Left renal pelvis (tissue), 4 donors: ENCODE measurements around the gene GLI3. TPM values are rescaled to one million over a fixed set of nuclear protein-coding genes. Genes with fewer than 3 reads are reported as not detected.
A peak's percentile ranks its signal among the peaks of the same experiment; 100 is the strongest.

ENCODE experiments used
- DNase-seq, 4 donors: peaks; one replicate each; pipeline ENCODE4 v3.0.0-alpha.2; 2013; ENCODE audit warnings: low read depth in 4 of 4, low spot score in 3 of 4
- polyA plus RNA-seq, 4 donors: library from polyadenylated mRNA; unstranded; fragments of 120-200 nt; gene quantifications; one replicate each; pipeline ENCODE4 v1.2.1, GENCODE V29; 2013; ENCODE audit not compliant: insufficient read length in 4 of 4

Gene GLI3
- polyA plus RNA-seq, 4 donors = 14.8 to 33.7 (median 16.5) TPM

DNA sequence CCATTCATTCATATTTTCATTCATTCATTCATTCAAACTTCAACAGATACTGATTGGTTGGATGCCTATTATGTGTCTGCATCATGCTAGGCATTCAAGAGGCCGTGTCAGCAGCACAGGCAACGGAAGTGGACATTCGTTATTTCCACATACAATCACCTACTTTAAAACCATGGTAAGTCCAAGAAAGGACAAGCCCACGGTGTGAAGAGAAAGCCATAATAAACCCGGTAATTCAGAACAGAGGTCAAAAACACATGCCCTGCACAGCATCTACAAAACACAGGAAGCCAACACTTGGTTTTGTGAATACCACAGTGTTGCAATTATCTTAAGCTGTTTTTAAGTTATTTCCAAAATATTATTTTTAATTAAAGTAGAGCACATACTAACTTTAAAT, 126.7 kb downstream of the GLI3 start:
- DNase-seq = no peak

DNA sequence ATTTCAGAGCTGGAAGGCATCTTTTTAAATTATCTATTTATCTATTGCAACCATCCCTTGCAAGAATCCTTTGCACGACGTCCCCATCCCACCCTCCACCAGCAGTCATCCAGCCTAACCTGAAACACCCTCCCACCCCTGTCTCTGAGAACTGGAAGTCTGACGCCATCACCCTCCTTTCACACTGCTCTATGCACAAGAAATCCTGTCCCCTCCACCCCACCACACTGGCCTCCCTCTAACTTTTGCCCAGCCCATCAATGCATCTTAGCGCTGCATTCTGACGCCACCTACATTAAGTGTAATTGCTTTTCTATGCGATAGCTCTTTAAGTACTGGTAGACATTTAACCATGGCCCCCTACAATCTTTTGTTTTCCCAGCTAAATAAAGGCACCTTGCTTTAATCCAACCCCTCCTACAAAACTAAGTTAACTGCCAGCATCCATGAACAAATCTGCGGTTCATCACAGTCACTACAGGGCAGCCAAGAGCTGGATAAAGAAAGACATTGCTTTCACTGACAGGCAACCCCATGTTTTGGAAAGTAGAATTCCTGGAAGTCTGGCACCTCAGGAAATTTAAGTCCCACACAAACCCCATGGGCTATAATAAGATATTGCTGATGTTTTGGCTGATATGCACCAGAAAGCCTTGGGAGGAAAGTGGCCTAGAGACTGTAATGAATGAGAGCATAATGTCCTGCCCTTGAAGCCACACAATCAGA, 128.0 kb downstream of the GLI3 start:
- DNase-seq = no peak

GRCh38 chr7:42107484-42108240, 129.3 kb downstream of the GLI3 start:
- no peak for DNase-seq

DNA sequence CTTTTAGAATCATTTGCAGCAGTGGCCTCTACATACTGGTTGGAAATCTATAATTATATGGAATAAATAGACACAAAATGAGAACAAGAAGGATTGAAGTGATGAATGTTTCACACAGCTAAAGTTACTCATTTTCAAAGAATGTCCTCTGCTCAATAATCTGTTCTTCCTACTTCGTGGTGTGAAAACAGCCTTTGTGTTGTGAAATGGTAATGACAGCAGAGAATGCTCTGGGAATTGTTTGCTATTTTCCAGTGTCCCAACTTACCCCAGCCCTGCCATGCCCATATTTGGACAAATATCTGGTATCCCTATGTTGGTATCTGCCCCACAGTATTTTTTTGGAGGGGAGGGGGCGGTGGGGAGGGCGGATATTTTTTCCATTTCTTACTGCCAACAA, 130.4 kb downstream of the GLI3 start:
- no peak for DNase-seq

DNA sequence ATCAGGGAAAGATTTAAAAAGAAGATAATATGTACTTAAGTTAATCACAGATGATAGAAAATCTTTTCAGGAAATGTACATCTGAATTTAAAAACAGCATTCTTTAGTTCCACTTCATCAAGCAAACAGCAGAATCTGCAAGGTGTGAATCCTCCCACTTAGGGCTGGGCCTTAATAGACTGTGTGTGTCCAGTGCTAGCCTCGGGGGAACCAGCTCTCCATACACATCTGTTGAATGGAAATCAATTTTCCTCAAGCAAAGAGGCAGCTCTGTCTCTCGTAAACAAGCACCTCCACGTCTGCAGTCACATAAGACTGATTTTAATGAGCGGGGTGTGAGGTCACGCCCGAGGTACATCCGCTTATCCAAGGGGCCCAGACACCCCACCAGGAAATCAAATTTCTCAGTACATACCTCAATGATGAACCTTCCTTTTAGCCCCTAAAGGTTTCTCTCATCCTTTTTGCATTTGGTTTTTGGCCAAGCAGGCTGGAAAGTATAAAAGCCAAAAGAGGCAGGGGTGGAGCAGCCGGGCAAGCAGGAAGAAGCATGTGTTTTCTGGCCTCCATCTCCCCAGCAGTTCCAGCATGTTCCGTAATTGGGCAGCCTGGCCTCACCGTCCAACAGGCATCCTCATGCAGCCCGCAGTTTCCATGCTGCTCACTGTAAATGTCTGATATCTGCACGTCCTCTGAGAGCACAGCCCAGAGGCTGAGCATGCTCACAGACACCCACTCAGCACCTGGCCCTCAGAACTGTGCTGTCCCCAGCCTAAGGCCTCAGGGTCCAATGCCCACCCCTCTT, 131.3 kb downstream of the GLI3 start:
- no peak for DNase-seq

- no peak for DNase-seq
Measured at GRCh38 chr7:42104694-42105093, 132.3 kb downstream of the GLI3 start.

DNA sequence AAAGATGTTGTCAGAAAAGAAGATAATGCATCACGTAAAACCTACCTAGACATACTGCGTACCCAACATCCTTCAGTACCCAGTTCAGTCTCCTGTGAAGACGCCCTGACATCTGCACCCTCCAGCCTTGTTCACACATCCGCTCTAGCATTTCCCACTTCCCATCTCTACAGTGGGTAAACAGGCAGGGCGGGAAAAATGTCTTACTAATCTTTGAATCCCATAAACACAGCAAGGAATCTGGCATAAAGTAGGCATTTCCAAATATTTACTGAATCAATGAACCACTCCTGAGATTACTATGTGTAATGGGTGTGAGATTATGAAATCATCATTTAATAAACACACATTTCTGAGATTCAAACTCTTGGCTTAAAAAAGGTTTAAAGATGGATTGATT, 132.8 kb downstream of the GLI3 start:
- DNase-seq = no peak

DNA sequence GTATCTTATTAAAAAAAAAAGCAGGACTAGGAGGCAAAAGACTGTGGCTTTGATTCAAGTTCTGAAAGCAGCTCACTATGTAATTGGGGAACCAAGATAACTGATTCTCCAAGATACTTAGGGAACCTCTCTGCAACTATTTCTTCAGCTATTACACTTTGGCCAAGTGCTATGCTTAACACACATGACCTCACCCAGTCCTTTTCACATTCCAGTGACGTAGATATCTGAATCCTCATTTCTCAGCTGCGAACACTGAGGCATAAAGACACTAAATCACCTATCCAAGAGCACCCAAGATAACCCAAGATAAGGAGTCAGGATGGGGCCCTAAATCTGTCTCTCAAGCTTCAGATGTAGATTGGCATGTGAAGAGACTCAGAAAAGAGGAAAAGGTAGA, 133.6 kb downstream of the GLI3 start:
- no peak for DNase-seq

- no peak for DNase-seq
Measured at GRCh38 chr7:42103020-42103419, 134.0 kb downstream of the GLI3 start.

DNA sequence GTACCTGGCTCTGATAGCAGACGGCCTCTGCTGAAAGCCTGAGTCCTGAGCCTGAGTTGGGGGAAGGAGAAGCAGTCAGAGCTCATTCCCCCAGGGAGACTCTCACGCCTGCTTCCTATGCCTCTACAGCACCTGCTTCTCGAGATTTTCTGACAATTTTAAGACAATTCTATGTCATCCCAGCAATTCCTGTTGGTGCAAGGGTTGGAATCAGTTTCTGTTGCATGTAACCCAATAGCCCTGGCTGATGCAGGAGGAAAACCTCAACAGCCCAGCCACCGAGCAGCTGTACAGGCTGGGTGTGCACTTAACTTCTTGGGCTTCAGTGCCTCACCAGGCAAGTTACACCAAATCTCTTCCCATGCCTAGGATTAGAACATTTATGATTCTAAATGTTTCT, 134.7 kb downstream of the GLI3 start:
- DNase-seq = no peak

- DNase-seq = no peak
Measured at GRCh38 chr7:42100156-42100508, 136.9 kb downstream of the GLI3 start.

GRCh38 chr7:42099470-42100155, 137.4 kb downstream of the GLI3 start:
- DNase-seq = no peak

- DNase-seq = no peak
Measured at GRCh38 chr7:42099066-42099465, 137.9 kb downstream of the GLI3 start.

- DNase-seq = no peak
Measured at GRCh38 chr7:42097752-42098151, 139.3 kb downstream of the GLI3 start.

DNA sequence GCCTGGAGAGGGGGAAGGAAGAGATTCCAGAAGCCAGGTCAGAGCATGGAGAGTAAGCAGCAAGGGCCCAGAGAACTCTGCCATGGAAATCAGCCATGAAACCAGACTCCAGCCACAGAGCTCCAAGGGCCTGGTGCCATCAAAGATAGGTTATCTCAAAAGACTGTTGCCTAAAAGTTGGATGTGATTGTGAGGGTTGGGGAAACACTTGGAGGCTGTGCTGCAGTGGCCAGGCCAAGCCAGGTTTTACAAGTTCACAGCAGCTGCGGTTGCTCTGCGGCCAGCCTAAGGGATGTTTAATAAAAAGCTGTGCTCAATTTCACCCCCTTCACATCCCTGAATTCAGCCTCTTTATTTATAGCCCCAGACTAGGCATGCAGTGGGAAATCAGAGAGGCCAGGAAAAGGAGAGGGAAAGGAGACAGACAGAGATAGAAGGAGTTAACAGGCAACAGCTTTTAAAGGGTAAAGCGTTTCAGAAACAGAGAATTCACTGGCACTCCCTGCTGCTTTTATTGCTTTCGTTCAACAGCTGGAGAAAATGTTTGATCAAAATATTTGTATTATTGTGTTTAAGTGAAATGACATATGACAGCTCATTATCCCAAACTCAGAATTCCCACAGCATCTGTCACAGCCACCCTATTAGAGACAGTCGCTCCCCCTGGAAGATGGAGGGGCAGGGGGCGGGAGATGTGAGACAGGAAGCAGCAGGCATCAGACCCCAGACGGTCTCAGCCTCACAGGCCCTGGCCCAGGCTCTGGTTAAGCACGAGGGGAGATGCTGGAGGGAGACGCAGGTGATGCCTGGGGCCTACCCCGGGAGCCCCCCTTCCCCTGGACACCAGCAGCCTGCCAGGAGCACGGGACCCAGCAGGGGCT, 140.1 kb downstream of the GLI3 start:
- no peak for DNase-seq

DNA sequence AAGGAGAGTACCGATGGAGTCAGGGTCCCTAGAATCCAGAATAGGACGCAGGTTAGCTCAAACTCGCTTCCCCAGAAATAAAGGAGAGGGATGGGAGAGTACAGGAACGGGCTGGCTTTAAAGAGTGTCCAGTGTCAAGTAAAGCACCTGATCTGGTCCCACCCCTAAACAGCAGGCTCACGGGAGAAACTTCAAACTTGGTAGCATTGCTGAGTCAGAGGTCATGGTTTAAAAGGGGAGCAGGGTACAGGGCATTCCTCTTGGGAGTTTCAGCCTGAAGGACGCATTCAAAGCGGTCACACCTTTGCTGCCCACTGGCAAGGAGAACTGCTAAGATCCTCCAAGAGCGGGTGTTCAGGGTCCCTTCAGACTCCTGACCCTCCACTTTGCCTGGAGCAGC, 140.7 kb downstream of the GLI3 start:
- DNase-seq = no peak

DNA sequence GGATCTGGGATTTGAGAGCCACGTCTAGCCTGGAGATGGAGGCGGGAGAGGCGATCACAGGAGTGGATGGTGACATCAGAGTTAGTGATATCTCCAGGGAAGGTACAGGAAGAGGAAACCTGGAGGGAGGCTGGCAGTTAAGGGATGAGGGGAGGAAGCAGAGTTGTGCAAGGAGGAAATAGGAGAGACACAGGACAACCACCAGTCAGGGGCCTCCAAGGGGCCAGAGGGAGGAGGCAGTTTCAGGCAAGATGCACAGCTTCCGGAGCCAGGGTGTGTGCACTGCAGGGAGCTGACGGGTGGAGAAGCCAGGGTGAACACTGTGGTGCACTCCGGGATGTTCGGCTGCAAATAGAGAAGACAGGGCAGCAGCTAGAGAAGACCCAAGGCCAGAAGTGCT, 141.2 kb downstream of the GLI3 start:
- no peak for DNase-seq

DNA sequence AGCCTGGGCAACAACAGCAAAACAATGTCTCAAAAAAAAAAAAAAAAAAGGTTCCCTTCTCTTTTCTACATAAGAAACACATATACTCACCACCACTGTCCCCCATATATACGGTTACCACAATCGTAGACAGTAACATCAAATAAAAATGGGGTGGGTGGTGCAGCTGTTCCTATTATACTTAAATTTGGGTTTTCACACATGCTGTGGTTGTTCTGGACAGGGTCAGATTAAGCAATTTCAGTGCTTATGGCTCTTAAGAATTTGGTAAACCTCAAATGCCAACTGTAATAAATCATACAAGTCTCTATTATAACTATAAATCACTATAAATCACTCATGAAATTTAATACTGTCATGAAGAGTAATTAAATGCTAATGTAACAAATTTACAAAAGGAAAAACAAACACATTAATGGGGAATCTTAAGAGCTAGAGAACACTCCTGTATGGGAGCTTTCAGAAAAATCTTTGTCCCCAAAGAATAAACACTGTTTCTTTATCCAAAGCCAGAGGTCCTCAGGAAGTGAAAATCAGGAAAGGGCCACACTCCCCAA, 143.6 kb downstream of the GLI3 start:
- no peak for DNase-seq

DNA sequence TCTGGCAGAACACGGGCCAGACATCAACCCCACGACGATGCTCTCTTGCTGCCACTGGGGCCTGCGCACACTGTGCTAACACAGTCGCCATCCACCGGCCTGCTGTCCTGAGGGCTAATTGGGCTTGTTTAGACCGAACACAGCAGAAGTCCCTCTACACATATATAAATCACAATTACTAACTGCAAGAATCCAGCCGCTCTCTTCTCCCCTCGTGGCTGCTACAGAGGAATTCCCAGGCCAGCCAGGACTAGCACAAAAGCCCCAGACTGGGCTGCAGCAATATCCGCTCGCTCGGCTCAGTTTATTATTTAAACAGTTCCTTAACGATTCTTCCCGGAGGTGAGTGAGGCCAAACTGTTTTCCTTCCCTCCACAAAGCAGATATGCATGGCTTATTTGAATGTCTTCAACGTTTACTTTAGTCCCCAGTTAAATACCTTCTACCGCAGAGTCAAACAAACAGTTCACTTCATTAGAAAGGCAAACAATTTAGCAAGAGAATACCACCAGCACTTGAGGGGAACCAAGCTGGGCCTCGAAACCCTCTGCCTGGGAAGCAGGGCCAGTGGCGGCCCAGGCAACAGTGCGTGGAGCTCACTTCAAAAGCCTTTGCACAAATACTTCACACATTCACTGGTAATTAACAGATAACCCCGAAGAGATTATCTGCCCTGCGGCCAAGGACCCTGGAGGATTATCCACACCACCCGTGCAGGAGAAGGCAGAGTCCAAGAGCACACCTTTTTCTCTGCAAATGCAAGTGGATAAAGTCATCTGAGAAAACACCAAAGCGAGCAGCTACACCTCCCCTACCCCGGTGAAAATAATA, 145.3 kb downstream of the GLI3 start:
- DNase-seq = peak; percentile 57 to 70 (median 61)
